ENCODE results near the gene BMERB1. TPM values are rescaled to one million over a fixed set of nuclear protein-coding genes. Genes with fewer than 3 reads are reported as not detected.

Gene BMERB1
- polyA plus RNA-seq, 1 of the 3 experiments (the other 2 are of a cell fraction) = 33.9 TPM

GRCh38 chr16:15450624-15451023, 16.2 kb downstream of the BMERB1 start (continued):
- TF ChIP-seq USF2 (IDR thresholded peaks at IDR 0.05; ENCODE audit: borderline replicate concordance, low read depth, low read length) = no peak

GRCh38 chr16:15451098-15451731, 16.8 kb downstream of the BMERB1 start:
- Histone ChIP-seq H3K9me3 (no peaks in the 10 kb centered on the region), H3K4me2 (no peak overlapping the region)
- 93% methylated on average over 10 of the region's 10 CpGs for WGBS (ENCODE audit: low lambda C conversion rate)

More at GRCh38 chr16:15451098-15451731, 16.8 kb downstream of the BMERB1 start:
- Histone ChIP-seq H3F3A (replicated peaks; ENCODE audit: insufficient read depth) (no peaks in the 10 kb centered on the region), H2AFZ (ENCODE audit: low read depth) (no peak overlapping the region), H3K79me2 (ENCODE audit: insufficient read depth) (peaks cover 11% of the 10 kb centered on the region; the same call in 1 of the 2 replicates), H3K27ac (ENCODE audit: low read depth in 2 of 2, low read length in 1 of 2) (no peak overlapping the region), H3K4me3 (ENCODE audit: low read depth in 2 of 2, low read length in 1 of 2) (no peak overlapping the region), H3K9ac (no peak overlapping the region), H3K27me3 (ENCODE audit: insufficient read depth) (no peaks in the 10 kb centered on the region), H3K36me3 (replicated peaks in 1 of 2; ENCODE audit: control insufficient read depth in 1 of 2, insufficient read depth in 2 of 2, low read length in 1 of 2) (no peaks in the 10 kb centered on the region), H4K20me1 (ENCODE audit: insufficient read depth) (no peaks in the 10 kb centered on the region), H3K4me1 (ENCODE audit: control insufficient read depth in 1 of 2, insufficient read depth in 2 of 2, low read depth in 1 of 2, low read length in 1 of 2) (no peaks in the 10 kb centered on the region), H3K9me2 (no peaks in the 10 kb centered on the region)
- TF ChIP-seq, protein P1, sequence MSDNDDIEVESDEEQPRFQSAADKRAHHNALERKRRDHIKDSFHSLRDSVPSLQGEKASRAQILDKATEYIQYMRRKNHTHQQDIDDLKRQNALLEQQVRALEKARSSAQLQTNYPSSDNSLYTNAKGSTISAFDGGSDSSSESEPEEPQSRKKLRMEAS (IDR thresholded peaks at IDR 0.05; ENCODE audit: low read depth) = no peak
- TF ChIP-seq EZH2phosphoT487 (IDR thresholded peaks at IDR 0.05; ENCODE audit: borderline replicate concordance, low read depth) (no peak), REST (IDR thresholded peaks at IDR 0.05; ENCODE audit: low read depth, low read length) (no peak), FOXM1 (IDR thresholded peaks at IDR 0.05; ENCODE audit: low read depth) (no peak), RAD21 (IDR thresholded peaks at IDR 0.05; ENCODE audit: low read length) (no peak), TAF1 (IDR thresholded peaks at IDR 0.05; ENCODE audit: borderline replicate concordance, low read depth, low read length) (no peak), SIN3A (IDR thresholded peaks at IDR 0.05; ENCODE audit: borderline replicate concordance, low read depth, low read length) (no peak), JUND (IDR thresholded peaks at IDR 0.05) (no peak), GABPA (IDR thresholded peaks at IDR 0.05; ENCODE audit: low read depth) (no peak), MXI1 (IDR thresholded peaks at IDR 0.05; ENCODE audit: low read depth, low read length) (no peak), MEF2A (IDR thresholded peaks at IDR 0.05; ENCODE audit: borderline replicate concordance, low read depth) (no peak), RXRA (IDR thresholded peaks at IDR 0.05; ENCODE audit: borderline replicate concordance, low read depth) (no peak)
- TF ChIP-seq, protein P2, sequence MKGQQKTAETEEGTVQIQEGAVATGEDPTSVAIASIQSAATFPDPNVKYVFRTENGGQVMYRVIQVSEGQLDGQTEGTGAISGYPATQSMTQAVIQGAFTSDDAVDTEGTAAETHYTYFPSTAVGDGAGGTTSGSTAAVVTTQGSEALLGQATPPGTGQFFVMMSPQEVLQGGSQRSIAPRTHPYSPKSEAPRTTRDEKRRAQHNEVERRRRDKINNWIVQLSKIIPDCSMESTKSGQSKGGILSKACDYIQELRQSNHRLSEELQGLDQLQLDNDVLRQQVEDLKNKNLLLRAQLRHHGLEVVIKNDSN (IDR thresholded peaks at IDR 0.05; ENCODE audit: borderline replicate concordance, low read depth) = no peak
- TF ChIP-seq, protein P3, sequence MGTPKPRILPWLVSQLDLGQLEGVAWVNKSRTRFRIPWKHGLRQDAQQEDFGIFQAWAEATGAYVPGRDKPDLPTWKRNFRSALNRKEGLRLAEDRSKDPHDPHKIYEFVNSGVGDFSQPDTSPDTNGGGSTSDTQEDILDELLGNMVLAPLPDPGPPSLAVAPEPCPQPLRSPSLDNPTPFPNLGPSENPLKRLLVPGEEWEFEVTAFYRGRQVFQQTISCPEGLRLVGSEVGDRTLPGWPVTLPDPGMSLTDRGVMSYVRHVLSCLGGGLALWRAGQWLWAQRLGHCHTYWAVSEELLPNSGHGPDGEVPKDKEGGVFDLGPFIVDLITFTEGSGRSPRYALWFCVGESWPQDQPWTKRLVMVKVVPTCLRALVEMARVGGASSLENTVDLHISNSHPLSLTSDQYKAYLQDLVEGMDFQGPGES (IDR thresholded peaks at IDR 0.05; ENCODE audit: low read depth, low read length) = no peak
- CTCF ChIA-PET = no interaction called here
- DNase-seq = no peak
- POLR2A ChIA-PET = no interaction called here
